ENCODE measurements around the gene SLC5A3.

SLC5A3 gene

GRCh38 chr21:34076835-34077234 is 3.5 kb downstream of the SLC5A3 start:
- peak overlapping the region; percentile 90 for H3K4me3 ChIP-seq (ENCODE audit: low read length)
- TF ChIP-seq CTCF (conservative IDR thresholded peaks at IDR 0.05; ENCODE audit: low read depth, low read length): no peak
- DNase-seq (ENCODE audit: low read depth): no peak

DNA sequence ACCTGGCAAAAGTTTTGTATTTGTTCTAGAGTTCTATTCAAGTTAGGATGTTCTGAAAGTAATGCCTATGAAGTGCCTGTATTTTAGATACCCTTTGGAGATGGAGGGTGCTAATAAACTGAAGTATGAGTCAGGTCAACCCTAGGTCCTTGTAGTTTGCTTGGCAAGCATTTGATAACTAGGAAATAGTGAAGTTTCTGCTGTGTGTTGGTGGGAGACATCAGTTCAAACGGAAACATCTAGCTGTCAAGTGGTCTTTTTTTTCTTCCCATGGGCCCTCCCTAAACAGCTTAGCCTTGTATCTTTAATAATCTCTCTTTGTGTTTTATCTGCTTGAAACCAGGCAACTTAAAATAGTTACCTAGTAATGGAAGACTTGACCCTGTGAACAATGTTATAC is 4.5 kb downstream of the SLC5A3 start:
- no peak for TF ChIP-seq CTCF (conservative IDR thresholded peaks at IDR 0.05; ENCODE audit: low read depth, low read length)
- peak overlapping the region; percentile 16 for H3K4me3 ChIP-seq (ENCODE audit: low read length)
- DNase-seq (ENCODE audit: low read depth): no peak

GRCh38 chr21:34078915-34079314 is 5.5 kb downstream of the SLC5A3 start:
- no peak for DNase-seq (ENCODE audit: low read depth)
- TF ChIP-seq CTCF (conservative IDR thresholded peaks at IDR 0.05; ENCODE audit: low read depth, low read length): no peak
- H3K4me3 ChIP-seq (ENCODE audit: low read length): no peak overlapping the region

DNA sequence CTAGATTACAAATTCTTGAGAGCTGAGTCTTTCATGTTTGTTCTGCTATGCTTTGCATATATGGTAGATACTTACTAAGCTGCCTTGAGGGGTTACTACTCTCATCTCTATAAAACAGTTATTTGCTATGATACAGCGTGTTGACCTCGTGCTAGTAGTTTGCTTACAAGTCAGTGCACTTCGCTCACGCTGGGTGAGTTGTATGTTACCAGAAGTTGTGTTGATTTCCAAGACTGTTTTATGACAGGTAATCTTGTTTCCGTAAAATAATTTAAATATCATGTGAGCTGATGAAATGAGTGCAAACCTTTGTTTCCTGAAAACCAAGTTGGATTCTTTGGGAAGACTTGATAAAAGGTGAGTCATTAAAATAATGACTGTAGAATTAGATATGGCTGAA is 7.3 kb downstream of the SLC5A3 start:
- no peak overlapping the region for H3K4me3 ChIP-seq (ENCODE audit: low read length)
- no peak for TF ChIP-seq CTCF (conservative IDR thresholded peaks at IDR 0.05; ENCODE audit: low read depth, low read length)
- DNase-seq (ENCODE audit: low read depth): no peak

DNA sequence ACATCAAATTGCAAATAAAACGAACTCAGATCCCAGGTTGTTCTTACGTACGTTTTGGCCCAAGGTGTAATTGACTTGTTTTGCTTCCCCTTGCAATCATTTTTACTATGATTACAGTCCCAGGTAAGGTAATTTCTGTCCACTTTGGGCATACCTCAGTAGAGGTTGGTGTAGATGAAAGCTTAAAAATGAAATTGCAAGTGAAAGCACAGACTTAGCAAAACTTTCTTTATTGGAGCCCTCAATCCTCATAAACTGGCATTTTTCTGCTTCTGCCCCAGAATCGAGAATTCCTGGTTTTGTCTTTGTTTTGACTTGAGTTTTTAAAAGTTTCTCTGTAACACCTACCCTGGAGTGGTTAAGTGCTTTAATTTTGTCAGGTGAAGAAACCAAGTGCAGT is 9.4 kb downstream of the SLC5A3 start:
- H3K4me3 ChIP-seq (ENCODE audit: low read length): no peak overlapping the region
- DNase-seq (ENCODE audit: low read depth): no peak
- no peak for TF ChIP-seq CTCF (conservative IDR thresholded peaks at IDR 0.05; ENCODE audit: low read depth, low read length)

- no peak for DNase-seq (ENCODE audit: low read depth)
- no peak overlapping the region for H3K4me3 ChIP-seq (ENCODE audit: low read length)
- no peak for TF ChIP-seq CTCF (conservative IDR thresholded peaks at IDR 0.05; ENCODE audit: low read depth, low read length)
Measured at GRCh38 chr21:34083357-34083756, 10.0 kb downstream of the SLC5A3 start.

GRCh38 chr21:34085129-34085528 is 11.8 kb downstream of the SLC5A3 start:
- H3K4me3 ChIP-seq (ENCODE audit: low read length): no peak overlapping the region
- no peak for TF ChIP-seq CTCF (conservative IDR thresholded peaks at IDR 0.05; ENCODE audit: low read depth, low read length)
- no peak for DNase-seq (ENCODE audit: low read depth)

All from retinal pigment epithelial cell (primary cell).